Middle frontal gyrus (tissue), 1 donor: ENCODE results near the gene C10orf62.
"Not testable (repeated sequence)": the region's sequence is repeated elsewhere in the genome, so short reads cannot be mapped to it uniquely, and the experiment has no call there.

Experiments used
- DNase-seq: peaks from one replicate; pipeline ENCODE4 v3.0.0-alpha.2; 2015; ENCODE audit warnings: low spot score; ENCODE audit errors: extremely low spot score

Gene C10orf62, protein sequence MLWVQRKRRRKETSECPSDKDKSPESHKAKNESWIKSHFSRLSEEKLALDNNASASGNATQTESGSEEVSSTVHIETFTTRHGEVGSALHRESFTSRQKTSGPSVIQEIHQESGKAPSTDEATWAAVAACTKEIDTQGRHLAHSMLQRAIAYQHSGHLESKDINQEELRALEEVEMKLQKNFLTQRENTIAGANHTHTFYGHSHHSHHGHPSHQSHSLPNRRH

DNA sequence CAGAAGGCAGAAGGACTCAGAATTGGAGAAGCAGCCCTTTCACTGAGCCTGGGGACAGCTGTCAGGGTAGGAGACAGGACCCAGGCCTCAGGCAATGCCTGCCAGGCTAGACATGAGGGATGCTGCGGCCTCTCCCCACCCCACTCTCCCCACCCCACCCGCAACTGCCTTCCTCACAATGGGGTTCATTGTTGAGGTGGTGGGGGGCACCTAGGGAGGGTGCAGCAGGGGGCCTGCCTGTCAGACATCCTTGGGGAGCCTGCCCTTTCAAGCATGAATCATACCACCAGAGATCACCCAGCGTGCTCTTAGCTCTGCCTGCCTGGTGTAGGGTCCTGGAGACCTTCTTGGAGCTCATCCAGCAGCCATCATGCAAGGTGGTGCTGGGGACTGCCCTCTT, at the start of gene C10orf62:
C10orf62 (plus strand) TSS at position 243 of the 400 bp plus-strand sequence. CDS start 177 bp downstream, outside the sequence.
- no peak for DNase-seq

GRCh38 chr10:97540669-97541500, 48.6 kb upstream of the C10orf62 start:
- DNase-seq = no peak

DNA sequence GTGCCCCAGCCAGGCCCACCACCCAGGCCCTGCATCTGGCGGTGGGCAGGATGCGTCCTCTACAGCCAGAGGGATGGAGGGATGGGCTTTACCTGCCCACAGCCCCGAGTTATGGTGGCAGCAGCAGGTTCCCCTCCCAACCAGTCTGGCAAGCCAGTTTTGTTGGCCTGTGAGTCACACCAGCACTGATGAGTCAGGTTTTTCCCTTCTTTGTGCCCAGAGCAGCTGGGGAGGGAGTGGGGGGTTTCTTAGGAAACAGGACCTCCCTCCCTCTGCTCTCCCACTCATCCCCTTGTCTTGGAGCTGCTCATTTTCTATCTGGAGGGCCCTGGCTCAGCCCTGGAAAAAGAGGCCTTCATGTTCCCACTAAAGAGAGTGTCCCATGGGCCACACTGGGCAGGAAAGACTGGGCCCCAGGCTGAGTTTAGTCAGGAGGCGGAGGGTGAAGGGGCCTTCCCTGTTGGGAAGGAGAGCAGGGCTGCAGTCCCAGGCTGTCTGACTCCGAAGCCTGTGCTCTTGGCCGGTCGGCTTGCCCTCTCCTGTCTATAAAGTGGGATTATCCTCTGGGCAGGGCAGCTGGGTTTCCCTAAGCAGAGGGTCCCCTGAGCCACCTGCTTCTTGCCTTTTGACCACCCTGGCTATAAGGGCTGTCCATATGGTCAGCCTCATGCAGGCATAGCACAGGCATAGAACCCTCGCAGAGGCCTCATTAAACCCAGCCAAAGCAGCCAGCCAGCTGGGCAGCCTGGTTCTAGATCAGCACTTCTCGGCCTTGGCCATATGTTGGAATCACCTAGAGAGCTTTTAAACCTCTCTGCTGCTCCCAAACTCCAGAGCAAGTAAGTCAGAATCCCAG, 47.1 kb upstream of the C10orf62 start:
- DNase-seq = peak; percentile 6

DNA sequence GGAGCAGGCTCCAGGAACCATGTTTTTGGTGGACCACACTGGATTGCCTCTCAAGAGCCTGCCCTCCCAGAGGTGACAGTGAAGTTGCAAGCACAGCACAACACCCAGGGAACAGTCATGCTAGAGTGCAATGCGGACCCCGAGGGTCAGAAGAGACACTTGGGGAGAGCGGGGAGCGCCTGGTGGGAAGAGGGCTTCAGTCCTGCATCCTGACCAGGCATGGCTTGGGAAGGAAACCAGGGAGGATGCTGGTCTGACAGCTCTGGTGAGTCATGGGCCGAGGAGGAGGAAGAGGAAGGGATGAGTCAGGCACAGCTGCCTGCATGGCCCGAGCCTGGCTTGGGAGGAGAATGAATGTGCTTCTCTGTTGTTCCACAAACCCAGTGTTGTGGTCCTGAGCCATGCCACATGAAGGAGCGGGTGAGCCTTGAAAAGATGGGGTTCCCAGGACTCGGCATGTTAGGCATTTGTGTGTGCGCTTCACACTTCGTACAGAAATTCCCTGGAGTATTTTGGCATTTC, 46.4 kb upstream of the C10orf62 start:
- DNase-seq = peak; percentile 76

GRCh38 chr10:97546456-97547270, 42.9 kb upstream of the C10orf62 start:
- DNase-seq = no peak

DNA sequence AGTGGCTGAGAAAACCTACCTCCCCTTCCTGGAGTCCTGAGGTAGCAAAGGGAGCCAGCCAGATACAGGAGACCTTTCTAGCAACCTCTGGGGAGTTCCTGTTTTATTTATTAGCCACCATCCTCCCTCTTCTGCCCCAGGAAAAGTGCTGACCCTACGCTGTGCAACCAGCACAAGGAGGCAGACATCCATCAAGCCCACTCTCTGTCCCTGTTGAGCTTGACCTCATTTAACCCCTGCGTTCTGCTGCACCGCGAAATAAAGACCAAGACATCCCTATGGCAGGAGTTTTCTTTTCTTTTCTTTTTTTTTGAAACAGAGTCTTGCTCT, 42.3 kb upstream of the C10orf62 start:
- DNase-seq = no peak

GRCh38 chr10:97547962-97548361, 41.6 kb upstream of the C10orf62 start:
- DNase-seq = no peak

- DNase-seq = no peak
These were observed 40.6 kb upstream of the C10orf62 start for GRCh38 chr10:97548828-97549455.

DNA sequence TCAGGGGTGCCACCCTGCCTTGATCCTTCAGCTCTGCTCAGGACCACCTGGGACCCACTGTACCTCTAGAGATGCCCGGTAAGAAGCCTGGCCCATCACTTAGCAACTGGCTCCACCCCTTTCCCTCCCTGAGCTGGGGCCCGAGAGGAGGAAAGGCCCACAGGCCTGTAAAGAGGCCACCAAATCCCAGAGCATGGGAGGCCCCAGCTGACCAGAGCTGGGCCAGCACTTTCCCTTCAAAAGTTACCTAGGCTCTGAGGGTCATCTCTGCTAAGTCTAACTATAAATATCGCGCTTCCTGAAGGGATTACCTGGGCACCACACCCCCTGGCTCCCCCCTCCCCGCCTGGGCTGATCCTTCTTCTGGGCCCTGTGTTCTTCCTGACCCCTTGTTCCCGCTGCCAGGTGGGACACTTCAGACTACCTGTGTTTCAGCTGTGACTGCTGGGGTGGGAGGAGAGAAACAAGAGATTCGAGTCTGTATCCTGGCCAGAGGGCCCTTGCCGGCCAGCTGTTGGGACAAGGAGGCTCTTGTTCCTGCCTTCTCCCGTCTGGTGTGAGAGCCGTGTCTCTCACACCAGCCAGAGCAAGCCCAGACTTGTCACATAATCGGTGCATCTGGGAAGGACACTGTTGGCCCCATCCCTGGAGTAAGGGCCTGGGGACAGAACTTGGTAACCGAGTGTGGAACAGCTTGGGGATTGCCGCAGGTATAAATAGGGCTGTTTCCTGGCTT, 39.8 kb upstream of the C10orf62 start:
- DNase-seq = peak; percentile 11

- no peak for DNase-seq
These were observed 39.0 kb upstream of the C10orf62 start for GRCh38 chr10:97550336-97551149.

- no peak for DNase-seq
These were observed 38.2 kb upstream of the C10orf62 start for GRCh38 chr10:97551271-97551670.

GRCh38 chr10:97553575-97554031, 35.9 kb upstream of the C10orf62 start:
- peak; percentile 26 for DNase-seq

DNA sequence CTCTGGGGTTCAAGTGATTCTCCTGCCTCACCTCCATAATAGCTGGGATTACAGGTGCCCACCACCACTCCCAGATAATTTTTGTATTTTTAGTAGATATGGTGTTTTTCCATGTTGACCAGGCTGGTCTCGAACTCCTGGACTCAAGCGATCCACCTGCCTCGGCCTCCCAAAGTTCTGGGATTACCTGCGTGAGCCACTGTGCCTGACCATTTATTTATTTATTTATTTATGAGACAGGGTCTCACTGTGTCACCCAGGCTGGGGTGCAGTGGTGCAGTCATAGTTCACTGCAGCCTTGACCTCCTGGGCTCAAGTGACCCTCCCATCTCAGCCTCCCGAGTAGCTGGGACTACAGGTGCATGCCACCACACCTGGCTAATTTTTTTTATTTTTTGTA, 35.2 kb upstream of the C10orf62 start:
- DNase-seq = not testable (repeated sequence)

- DNase-seq = not testable (repeated sequence)
These were observed 34.0 kb upstream of the C10orf62 start for GRCh38 chr10:97555541-97555940.

DNA sequence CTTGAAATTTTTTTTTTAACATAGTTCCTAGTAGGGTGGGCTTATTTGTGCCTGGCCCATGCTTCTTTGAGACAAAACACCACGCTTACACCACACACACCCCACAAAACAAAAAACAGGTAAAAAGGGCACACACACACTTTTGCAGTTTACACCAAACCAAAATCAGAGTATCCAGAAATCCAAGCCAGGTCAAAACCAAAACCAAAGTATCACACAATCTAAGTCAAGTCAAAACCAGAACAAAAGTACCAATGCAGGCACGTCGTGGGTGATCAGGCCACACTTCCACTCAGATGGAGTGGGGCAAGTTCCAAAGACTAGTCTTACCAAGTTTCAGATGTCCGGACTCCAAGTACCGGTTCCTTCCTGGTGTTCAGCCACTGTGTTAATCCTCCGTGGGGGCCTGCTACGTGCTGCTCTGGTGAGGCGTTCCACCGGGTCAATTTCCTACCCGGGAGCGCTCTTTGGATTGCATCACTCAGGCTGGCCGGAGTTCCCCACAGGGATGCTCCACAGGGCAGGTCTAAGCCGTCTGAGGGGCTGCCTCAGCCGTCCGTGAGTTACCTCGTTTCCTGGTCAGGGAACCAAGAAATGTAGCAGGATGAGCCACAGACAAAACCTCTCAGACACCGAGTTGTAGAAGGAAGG, 28.7 kb upstream of the C10orf62 start:
- not testable (repeated sequence) for DNase-seq

DNA sequence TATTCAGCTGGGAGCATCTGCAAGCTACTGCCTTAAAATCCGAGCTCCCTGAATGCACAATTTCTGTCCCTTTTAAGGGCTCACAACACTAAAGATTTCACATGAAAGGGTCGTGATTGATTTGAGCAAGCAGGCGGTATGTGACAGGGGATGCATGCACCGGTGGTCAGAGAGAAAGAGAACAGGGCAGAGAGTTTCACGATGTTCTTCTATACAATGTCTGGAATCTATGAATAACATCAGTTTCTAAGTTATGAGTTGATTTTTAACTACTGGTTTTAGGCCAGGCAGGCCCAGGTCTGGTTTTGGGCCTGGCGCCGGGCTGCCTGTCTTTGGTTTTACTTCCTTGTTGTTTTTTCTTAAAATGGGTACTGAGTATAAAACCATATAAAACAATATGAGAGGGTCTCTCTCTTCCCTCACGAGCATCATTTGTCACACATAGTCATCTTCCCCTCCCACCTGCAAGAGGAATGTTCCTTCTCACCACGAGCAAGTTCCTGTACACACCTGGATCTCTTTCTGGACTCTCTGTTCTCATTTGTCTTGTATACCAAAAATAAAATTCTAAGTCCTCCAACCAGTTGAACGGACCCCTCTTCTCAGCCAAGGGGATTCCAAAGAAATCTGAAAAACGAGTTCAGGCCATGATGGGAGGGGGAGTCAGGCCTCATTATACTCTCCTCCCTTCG, 28.0 kb upstream of the C10orf62 start:
- DNase-seq = not testable (repeated sequence)

- DNase-seq = not testable (repeated sequence)
These were observed 27.2 kb upstream of the C10orf62 start for GRCh38 chr10:97562329-97562728.

- DNase-seq = no peak
These were observed 26.2 kb upstream of the C10orf62 start for GRCh38 chr10:97563337-97563736.
